GM13976 (cell line): ENCODE measurements around the gene LRIF1.

ENCODE experiments used
- DNase-seq: peaks from one replicate; pipeline ENCODE4 v3.0.0; 2012; ENCODE audit warnings: low spot score
- in situ Hi-C: fragments of 300-500 bp; cut with MboI; formaldehyde crosslinking; loops from one replicate; pipeline ENCODE4 v1.12.0; 2022; ENCODE audit warnings: low sequenced_read_pairs, mixed read lengths, inconsistent platforms; ENCODE audit not compliant: unreplicated experiment
- TF ChIP-seq, protein P1 (sequence below): IDR thresholded peaks from 2 replicates; pipeline ENCODE4 v1.5.1; 2012; ENCODE audit warnings: borderline replicate concordance, mild to moderate bottlenecking; ENCODE audit not compliant: insufficient read depth; ENCODE audit errors: extremely low read depth, missing control alignments, control extremely low read depth

Gene LRIF1

DNA sequence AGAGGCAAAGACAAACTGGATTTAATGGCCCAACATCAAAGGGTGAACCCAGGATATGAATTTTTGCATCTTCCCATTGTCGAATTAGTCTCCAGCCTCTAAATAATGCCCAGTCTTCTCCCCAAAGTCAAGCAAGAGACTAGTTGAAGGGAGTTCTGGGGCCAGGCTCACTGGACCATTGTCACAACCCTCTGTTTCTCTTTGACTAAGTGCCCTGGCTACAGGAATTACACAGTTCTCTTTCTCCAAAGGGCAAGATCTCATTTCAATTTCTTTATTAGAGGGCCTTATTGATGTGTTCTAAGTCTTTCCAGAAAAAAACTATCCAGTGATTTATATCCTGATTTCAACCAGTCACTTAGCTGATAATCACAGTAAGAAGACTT, 64.3 kb downstream of the LRIF1 start:
- no peak for DNase-seq
- in situ Hi-C loops: no loop called here
- TF ChIP-seq, protein P1, sequence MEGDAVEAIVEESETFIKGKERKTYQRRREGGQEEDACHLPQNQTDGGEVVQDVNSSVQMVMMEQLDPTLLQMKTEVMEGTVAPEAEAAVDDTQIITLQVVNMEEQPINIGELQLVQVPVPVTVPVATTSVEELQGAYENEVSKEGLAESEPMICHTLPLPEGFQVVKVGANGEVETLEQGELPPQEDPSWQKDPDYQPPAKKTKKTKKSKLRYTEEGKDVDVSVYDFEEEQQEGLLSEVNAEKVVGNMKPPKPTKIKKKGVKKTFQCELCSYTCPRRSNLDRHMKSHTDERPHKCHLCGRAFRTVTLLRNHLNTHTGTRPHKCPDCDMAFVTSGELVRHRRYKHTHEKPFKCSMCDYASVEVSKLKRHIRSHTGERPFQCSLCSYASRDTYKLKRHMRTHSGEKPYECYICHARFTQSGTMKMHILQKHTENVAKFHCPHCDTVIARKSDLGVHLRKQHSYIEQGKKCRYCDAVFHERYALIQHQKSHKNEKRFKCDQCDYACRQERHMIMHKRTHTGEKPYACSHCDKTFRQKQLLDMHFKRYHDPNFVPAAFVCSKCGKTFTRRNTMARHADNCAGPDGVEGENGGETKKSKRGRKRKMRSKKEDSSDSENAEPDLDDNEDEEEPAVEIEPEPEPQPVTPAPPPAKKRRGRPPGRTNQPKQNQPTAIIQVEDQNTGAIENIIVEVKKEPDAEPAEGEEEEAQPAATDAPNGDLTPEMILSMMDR: no peak

DNA sequence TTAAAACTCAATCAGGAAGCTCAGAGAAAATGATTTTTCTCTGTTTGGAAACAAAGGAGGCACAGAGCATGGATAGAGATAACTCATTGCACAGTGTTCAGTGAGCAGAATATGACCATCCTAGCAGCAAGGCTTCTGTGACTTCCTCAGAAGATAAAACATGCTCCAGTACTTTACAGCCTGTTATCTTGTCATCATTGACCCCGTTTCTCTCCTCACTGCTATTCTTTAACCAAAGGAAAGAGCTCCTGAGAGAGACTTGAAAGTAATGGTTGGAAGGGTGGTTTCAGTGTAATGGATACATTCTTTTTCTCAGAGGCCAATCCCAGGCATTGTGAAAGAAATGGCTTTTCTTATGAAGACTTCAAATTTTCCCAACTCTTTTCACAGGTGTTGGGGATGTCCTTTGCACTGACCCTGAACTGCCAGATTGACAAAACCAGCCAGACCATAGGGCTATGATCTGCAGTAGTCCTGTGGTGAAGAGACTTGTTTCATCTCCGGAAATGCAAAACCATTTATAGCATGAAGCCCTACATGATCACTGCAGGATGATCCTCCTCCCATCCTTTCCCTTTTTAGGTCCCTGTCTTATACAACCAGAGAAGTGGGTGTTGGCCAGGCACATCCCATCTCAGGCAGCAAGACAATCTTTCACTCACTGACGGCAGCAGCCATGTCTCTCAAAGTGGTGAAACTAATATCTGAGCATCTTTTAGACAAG, 64.8 kb downstream of the LRIF1 start:
- DNase-seq: no peak
- TF ChIP-seq, protein P1: no peak
- in situ Hi-C loops: no loop called here

DNA sequence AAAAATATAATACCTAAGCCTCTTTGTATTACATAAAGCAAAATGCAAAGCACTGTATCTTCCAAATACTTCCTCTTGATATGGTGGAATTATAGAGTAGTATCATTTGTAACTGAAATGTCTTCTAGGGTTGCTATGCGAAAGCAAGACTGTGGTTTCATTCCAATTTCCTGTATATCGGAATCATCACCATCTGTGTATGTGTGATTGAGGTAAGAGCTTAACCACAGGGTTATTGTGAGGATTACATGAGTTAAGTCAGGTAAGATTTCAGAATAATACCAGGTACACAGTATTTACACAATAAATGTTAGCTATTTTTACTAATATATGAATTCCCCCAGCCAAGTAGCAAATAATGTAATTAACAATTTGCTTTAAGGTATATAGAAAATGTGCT, 66.0 kb downstream of the LRIF1 start:
- in situ Hi-C loops: no loop called here
- TF ChIP-seq, protein P1: no peak
- DNase-seq: no peak
